HG03066 (cell line): ENCODE results near the gene PTPRK.
A peak's percentile ranks its signal among the peaks of the same experiment; 100 is the strongest.

Experiments
- ATAC-seq: cut with Tn5 transposase; IDR thresholded peaks from one replicate; pipeline ENCODE4 v1.9.1; 2021; ENCODE audit warnings: low read depth; ENCODE audit not compliant: unreplicated experiment

PTPRK gene

DNA sequence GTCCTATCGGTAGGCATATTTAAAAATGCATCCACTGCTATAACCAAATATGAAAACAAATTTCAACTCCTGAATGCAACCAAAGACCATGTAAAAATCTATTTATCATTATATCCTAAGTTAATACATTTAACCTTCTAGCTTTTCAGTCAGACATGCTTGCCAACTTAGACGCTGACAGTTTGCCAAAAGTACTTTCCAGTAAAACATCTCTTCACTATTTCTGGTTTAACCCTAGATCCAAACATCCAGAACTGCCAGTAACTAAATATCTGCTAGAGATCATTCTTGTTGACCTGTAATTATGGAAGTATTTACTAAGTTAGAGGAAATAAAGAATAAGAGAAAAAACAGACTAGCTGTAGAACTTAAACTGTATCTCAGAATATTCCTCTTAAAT, 409.3 kb downstream of the PTPRK start:
- no peak for ATAC-seq

DNA sequence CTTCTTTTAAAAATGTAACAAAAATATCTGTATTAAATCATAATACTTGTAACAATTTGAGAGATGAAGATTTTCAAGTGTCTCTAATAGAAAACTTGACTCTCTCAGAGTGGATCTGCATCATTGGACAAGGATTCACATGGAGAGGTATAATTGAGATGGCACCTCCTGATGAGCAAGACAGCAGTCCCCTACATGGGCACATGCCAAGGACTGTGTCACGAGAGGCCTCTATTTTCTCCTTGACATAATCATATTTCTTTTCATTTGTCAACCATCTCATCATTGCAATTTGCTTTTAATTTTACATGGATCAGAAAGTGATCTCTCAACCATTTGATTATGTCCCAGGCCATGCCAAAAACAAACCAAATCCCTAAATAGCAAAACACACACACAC, 412.7 kb downstream of the PTPRK start:
- no peak for ATAC-seq

GRCh38 chr6:128099571-128100197, 420.7 kb downstream of the PTPRK start:
- no peak for ATAC-seq

DNA sequence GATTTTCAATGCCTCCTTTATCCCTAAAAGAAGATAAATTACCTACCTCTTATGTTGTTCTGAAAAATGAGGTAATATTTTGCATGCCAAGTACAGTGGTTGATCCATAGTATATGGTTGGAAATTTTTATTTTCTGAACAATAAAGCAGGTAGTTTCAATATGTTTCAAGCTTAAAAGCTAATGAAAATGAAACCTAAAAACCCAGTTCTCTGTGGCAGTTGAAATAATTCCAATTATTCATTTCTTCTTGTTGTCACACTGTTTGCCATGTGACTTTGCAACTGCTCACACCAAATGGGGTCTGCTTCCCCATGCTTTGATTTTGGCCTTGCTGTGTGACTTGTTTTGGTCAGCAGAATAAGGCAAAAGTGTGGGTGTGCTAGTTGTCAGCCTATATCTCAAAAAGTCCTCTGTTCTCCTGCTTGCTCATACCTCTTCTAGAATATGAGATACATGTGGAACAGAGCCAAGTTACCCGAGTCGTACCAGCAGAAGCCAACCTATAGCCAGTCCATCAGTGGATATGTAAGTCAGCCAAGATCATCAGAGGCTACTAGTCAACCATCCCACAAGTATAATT, 422.3 kb downstream of the PTPRK start:
- ATAC-seq = no peak

DNA sequence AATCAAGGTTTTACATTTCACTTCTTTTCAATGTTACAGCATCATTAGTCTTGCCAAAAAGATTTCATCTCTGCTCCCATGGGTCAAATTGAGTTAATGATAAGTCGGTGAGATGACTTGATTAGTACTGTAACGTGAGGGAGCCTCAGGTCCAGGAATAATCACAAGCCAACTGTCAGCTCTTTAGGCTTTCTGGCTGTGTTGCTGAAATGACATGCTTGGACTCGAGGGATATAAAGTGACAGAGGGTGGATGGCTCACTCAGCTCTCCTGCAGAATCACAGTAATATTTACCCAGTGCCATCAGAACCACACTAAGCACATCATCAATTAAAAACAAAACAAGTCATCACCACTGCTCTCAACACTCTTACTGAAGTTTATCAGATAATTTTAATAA, 423.4 kb downstream of the PTPRK start:
- no peak for ATAC-seq

- no peak for ATAC-seq
Observed at GRCh38 chr6:128095362-128095761, 425.0 kb downstream of the PTPRK start.

- ATAC-seq = no peak
Observed at GRCh38 chr6:128079021-128079420, 441.4 kb downstream of the PTPRK start.

DNA sequence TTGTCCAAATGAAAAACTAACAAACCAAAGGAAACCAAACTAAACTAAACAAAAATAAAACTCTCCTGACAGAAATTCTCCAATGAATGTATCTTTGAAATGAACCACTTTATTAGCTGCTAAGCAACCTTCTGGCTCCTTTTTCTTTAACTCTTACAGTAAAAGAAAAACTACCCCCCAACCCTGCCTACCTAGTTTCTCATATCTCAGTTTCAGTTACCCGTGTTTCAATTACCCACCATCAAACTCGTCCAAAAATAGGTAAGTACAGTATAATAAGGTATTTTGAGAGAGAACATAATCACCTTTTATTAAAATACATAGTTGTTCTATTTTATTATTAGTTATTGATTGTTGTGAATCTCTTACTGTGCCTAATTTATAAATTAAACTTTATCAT, 442.1 kb downstream of the PTPRK start:
- ATAC-seq = peak; percentile 54

DNA sequence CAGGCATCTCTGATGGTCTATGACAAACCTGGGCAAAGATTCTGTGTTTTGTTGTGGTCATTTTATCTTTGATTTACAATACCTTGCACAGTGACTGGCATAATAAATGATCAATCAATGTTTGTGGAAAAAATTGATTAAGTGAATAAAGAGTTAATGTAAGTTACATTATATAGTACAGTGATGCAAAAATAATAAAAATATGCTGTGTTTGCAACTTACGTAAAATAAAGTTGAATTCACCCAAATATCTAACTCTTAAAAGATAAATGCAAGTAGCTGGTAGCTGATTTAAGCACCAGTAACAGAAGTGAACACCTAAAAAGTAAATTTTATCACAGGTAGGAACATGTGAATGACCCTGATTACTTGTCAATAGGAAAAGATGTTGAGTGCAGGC, 443.6 kb downstream of the PTPRK start:
- ATAC-seq = no peak

- ATAC-seq = no peak
Observed at GRCh38 chr6:128074567-128074966, 445.8 kb downstream of the PTPRK start.

DNA sequence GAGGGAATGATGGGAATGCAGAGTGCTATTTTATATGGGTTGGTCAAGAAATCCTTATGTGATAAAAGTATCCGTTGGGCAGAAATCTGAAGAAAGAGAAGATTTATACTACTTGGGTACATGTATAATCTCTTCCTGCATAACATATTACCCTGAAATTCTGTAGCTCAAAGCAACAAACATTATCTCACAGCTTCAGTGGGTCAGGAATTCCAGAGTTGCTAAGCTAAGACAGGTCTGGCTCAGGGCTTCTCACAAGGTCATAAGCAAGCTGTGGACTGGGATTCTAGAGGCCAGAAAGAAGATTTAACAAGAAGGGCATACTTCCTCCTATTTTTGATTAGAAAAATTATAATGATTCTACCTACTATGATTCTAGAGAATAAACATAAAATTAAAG, 447.0 kb downstream of the PTPRK start:
- no peak for ATAC-seq

GRCh38 chr6:128071212-128071611, 449.2 kb downstream of the PTPRK start:
- ATAC-seq = peak; percentile 63

DNA sequence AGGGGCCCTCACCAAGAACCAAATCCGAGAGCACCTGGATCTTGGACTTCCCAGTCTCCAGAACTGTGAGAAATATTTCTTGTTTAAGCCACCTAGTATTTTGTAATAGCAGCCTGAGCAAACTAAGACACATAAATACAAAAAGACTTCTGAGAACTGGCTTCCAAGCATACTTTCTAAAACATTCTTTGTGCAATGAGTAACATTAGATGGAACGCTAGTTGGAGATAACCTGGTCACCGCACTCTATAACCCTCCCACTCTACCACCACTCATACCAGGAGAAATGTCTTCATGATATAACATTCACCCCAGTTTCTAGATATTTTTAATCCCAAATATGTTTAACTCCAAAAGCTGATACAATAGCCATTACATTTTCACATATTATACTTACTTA, 450.0 kb downstream of the PTPRK start:
- ATAC-seq = no peak

DNA sequence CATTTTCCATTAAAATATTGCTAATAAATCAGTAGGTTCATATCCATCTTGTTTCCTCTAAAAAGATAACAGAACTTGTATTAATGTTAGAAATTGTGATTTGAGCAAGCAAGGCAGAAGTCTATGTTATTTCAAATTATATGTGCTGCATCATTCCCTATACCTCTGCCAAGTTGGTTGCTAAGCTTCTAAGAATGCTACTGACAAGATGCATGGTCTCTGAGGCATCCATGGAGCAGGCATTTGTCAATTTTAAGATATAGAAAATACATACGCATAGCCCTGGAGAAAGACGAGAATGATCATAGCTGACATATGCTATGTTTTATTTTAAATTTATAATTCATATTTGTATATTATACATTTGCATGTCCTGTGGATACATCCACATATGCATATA, 451.2 kb downstream of the PTPRK start:
- ATAC-seq = no peak

DNA sequence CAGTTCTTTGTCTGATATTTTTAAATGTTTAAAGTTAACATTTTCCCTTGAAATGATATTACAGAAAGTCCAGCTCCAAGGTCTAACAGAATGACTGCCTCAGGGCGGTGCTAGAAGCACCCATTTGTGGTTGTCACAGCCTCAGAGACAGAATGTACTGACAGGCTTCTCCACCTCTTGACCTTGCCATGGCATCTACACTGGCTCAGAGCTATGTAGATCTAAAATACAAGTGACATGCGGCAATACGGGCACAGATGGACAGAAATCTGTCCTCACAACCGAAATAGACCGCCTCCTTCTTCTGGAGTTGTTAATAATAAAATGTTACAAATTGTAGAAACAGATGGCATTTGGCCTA, 452.3 kb downstream of the PTPRK start:
- no peak for ATAC-seq

GRCh38 chr6:128067446-128068118, 452.8 kb downstream of the PTPRK start:
- no peak for ATAC-seq

- ATAC-seq = no peak
Observed at GRCh38 chr6:128065072-128065471, 455.3 kb downstream of the PTPRK start.

- no peak for ATAC-seq
Observed at GRCh38 chr6:128064540-128064895, 455.9 kb downstream of the PTPRK start.

- ATAC-seq = no peak
Observed at GRCh38 chr6:128063850-128064539, 456.4 kb downstream of the PTPRK start.

GRCh38 chr6:128062882-128063603, 457.4 kb downstream of the PTPRK start:
- no peak for ATAC-seq

DNA sequence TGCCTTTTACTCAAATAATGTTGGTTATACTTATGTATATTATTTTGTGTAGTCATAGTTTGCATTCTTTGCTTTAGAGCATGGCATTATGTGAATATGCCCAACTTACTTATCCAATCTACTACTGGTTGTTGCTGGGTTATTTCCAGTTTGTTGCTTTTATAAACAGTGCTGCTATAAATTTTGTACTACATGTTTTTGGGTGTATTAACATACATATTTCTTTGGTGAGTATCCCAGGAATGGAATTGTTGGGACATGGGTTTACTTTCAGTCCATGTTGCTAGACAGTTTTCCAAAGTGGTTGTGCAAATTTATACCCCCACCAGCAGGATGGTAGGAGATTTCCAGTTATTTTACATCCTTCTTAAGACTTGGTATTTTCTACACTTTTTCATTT, 462.5 kb downstream of the PTPRK start:
- ATAC-seq = no peak
